Endothelial cell of umbilical vein (primary cell): ENCODE data around the gene SYNGAP1. TPM values are rescaled to one million over a fixed set of nuclear protein-coding genes. Genes with fewer than 3 reads are reported as not detected.

ENCODE experiments used
- BruUV-seq: library from RNA; stranded (reverse); fragments of 400-500 nt; replicated peaks from 2 replicates; lab custom pipeline; 2021; lab: Mats Ljungman, UMichigan
- CTCF ChIA-PET: fragments of 300-600, 350-600 bp; sonication (Branson Sonifier 250); formaldehyde crosslinking; loops from one replicate; lab custom pipeline; 2021; ENCODE audit warnings: antibody characterized with exemption, inconsistent platforms; lab: Charles Lee
- POLR2A ChIA-PET: fragments of 300-600, 350-600 bp; sonication (Branson Sonifier 250); formaldehyde crosslinking; loops from one replicate; lab custom pipeline; 2021; ENCODE audit warnings: antibody characterized with exemption, inconsistent platforms; lab: Charles Lee
- DNase-seq: peaks from one replicate; pipeline ENCODE4 v3.0.0-alpha.2; 2011; ENCODE audit warnings: low read depth, low spot score
- FAIRE-seq: peaks from 2 replicates; lab custom pipeline; 2011; peaks lifted over from hg19 to GRCh38; lab: Jason Lieb, UNC
- H2AFZ ChIP-seq: 2 replicates; pipeline ENCODE4 v1.6.0; 2012; ENCODE audit warnings: low read depth, low read length, control low read depth, inconsistent platforms
- H3K27ac ChIP-seq: 2 replicates; pipeline ENCODE4 v1.5.1; 2011; ENCODE audit warnings: low read depth, mild to moderate bottlenecking, control low read depth, low read length, moderate library complexity; ENCODE audit not compliant: insufficient read depth
- H3K27me3 ChIP-seq, 2 experiments: 2 replicates each; pipeline versions ENCODE4 v1.6.0 to v1.6.1; 2011; ENCODE audit warnings: low read length in 2 of 2, mixed read lengths in 1 of 2; ENCODE audit not compliant: control insufficient read depth in 2 of 2, insufficient read depth in 2 of 2
- H3K36me3 ChIP-seq, 2 experiments: 2 replicates in 1 of 2; 3 replicates in 1 of 2; pipeline ENCODE4 v1.5.1; 2011; ENCODE audit warnings: low read length in 2 of 2, mild to moderate bottlenecking in 1 of 2, moderate library complexity in 1 of 2; ENCODE audit not compliant: control insufficient read depth in 2 of 2, insufficient read depth in 2 of 2; ENCODE audit errors: extremely low read depth in 1 of 2
- H3K4me1 ChIP-seq: 3 replicates; pipeline ENCODE4 v1.5.1; 2011; ENCODE audit warnings: mild to moderate bottlenecking, low read length; ENCODE audit not compliant: control insufficient read depth, insufficient read depth; ENCODE audit errors: extremely low read depth
- H3K4me2 ChIP-seq: 2 replicates; pipeline ENCODE4 v1.6.1; 2011; ENCODE audit warnings: low read length, control low read depth, mixed read lengths; ENCODE audit not compliant: insufficient read depth
- H3K4me3 ChIP-seq, 3 experiments: fragments of 200-600 bp in 1 of 3; sonication (generic), shearing (Covaris generic) in 1 of 3; replicated peaks in 1 of 3; 2 replicates each; pipeline ENCODE4 v1.5.1; 2011 to 2016; ENCODE audit warnings: control low read depth in 3 of 3, low read length in 3 of 3, mild to moderate bottlenecking in 2 of 3, inconsistent platforms in 1 of 3, low read depth in 1 of 3, moderate library complexity in 1 of 3; ENCODE audit not compliant: insufficient read depth in 1 of 3
- H3K79me2 ChIP-seq: 2 replicates; pipeline ENCODE4 v1.6.0; 2012; ENCODE audit warnings: low read length, inconsistent platforms; ENCODE audit not compliant: control insufficient read depth, insufficient read depth
- H3K9ac ChIP-seq: replicated peaks from 2 replicates; pipeline ENCODE3; 2011; ENCODE audit warnings: low read length, control low read depth; ENCODE audit not compliant: insufficient read depth; ENCODE audit errors: extremely low read depth
- H3K9me1 ChIP-seq: replicated peaks from 3 replicates; pipeline ENCODE4 v1.6.0; 2011; ENCODE audit warnings: mild to moderate bottlenecking, low read length; ENCODE audit not compliant: control insufficient read depth, insufficient read depth; ENCODE audit errors: extremely low read depth
- H3K9me3 ChIP-seq: replicated peaks from 2 replicates; pipeline ENCODE4 v1.5.1; 2012; ENCODE audit warnings: low read length, inconsistent platforms; ENCODE audit not compliant: control insufficient read depth, insufficient read depth
- H4K20me1 ChIP-seq: replicated peaks from 2 replicates; pipeline ENCODE3; 2011; ENCODE audit warnings: mild to moderate bottlenecking, low read length; ENCODE audit not compliant: control insufficient read depth, insufficient read depth; ENCODE audit errors: extremely low read depth
- CTCF ChIP-seq, 2 donors: IDR thresholded peaks; 1 replicate in 1 of 2; 2 replicates in 1 of 2; pipeline ENCODE4 v1.5.1; 2011; ENCODE audit warnings: low read length in 2 of 2, mild to moderate bottlenecking in 2 of 2, moderate library complexity in 2 of 2, control low read depth in 1 of 2, inconsistent platforms in 1 of 2, low read depth in 1 of 2; ENCODE audit not compliant: insufficient read depth in 1 of 2; ENCODE audit errors: extremely low read depth in 1 of 2
- EZH2 ChIP-seq: IDR thresholded peaks from 2 replicates; pipeline ENCODE4 v1.6.1; 2012; ENCODE audit warnings: borderline replicate concordance, low read depth, mild to moderate bottlenecking, moderate library complexity, low read length, inconsistent platforms; ENCODE audit not compliant: severe bottlenecking
- FOS ChIP-seq: IDR thresholded peaks from 2 replicates; pipeline ENCODE4 v1.6.1; 2011; ENCODE audit warnings: mild to moderate bottlenecking, low read length, moderate library complexity, borderline replicate concordance; ENCODE audit not compliant: insufficient read depth
- MAX ChIP-seq: IDR thresholded peaks from 2 replicates; pipeline ENCODE4 v1.6.1; 2011; ENCODE audit not compliant: insufficient read depth, insufficient read length
- MYC ChIP-seq: IDR thresholded peaks from one replicate; pipeline ENCODE4 v1.6.1; 2011; ENCODE audit warnings: mild to moderate bottlenecking, low read depth, low read length
- dilution Hi-C: fragments of 300-500 bp; cut with MboI; formaldehyde crosslinking; loops from one replicate; pipeline ENCODE4 v1.15.0; 2019; ENCODE audit warnings: low sequenced_read_pairs; ENCODE audit not compliant: extremely low pct_ligation_motif_present
- intact Hi-C: fragments of 100-400 bp; cut with micrococcal nuclease; formaldehyde crosslinking; loops from one replicate; pipeline ENCODE4 v1.10.0; 2022
- polyA plus RNA-seq, 4 experiments: library from polyadenylated mRNA; depleted of rRNA in 3 of 4; stranded (reverse) in 3 of 4; unstranded in 1 of 4; fragments of >200 nt; gene quantifications; 2 replicates each; pipeline versions ENCODE4 v1.2.1 to v1.2.3, GENCODE V29; 2011 to 2012; ENCODE audit warnings: missing spikeins in 1 of 4
- total RNA-seq: library from RNA; stranded (reverse); gene quantifications from 2 replicates; pipeline ENCODE4 v1.2.3, GENCODE V29; 2021

The SYNGAP1 gene
- total and polyA plus RNA-seq, 2 donors (not counting 3 experiments of a cell fraction or from before 2014, with no cell fraction given), result 7.3 to 15.1 TPM

GRCh38 chr6:33413241-33414120 lies 6.4 kb upstream of the SYNGAP1 start:
- no peak overlapping the region for H3K27ac ChIP-seq
- DNase-seq, result no peak
- H3K4me2 ChIP-seq, result no peak overlapping the region
- no peaks in the 10 kb centered on the region for H3K9me3 ChIP-seq
- intact Hi-C loops (loop anchor here (10.0 kb wide), 1 partner anchor 439 kb away; no protein-coding TSS in a partner anchor), dilution Hi-C loops (no loop called here)
- H3K9me1 ChIP-seq, result no peaks in the 10 kb centered on the region
- ChIA-PET POLR2A (no interaction called here), CTCF (interaction anchor here (4.7 kb wide), 1 partner anchor 12 kb away, joined by 14 read pairs; no protein-coding TSS in a partner anchor)
- no peak for FAIRE-seq
- no peak overlapping the region for H2AFZ ChIP-seq
- no peaks in the 10 kb centered on the region for H4K20me1 ChIP-seq
- H3K36me3 ChIP-seq, result peaks cover 0 to 22% of the 10 kb centered on the region in 2 experiments
- peaks cover 26% of the 10 kb centered on the region for H3K4me1 ChIP-seq
- no peaks in the 10 kb centered on the region for H3K27me3 ChIP-seq
- TF ChIP-seq EZH2 (no peak), MYC (no peak), MAX (no peak)
- no peak overlapping the region for H3K9ac ChIP-seq
- H3K79me2 ChIP-seq, result peaks cover 12% of the 10 kb centered on the region
- BruUV-seq, result no TSS peak
- H3K4me3 ChIP-seq, result no peak overlapping the region

GRCh38 chr6:33414592-33415271 lies 5.1 kb upstream of the SYNGAP1 start:
- Histone ChIP-seq H3K27ac (no peak overlapping the region), H3K4me1 (peaks cover 29% of the 10 kb centered on the region), H3K9me3 (no peaks in the 10 kb centered on the region), H3K36me3 (peaks cover 0 to 22% of the 10 kb centered on the region in 2 experiments), H3K79me2 (peaks cover 12% of the 10 kb centered on the region), H3K4me3 (no peak overlapping the region), H3K4me2 (no peak overlapping the region), H3K9me1 (no peaks in the 10 kb centered on the region), H3K9ac (no peak overlapping the region), H4K20me1 (no peaks in the 10 kb centered on the region), H2AFZ (no peak overlapping the region), H3K27me3 (no peaks in the 10 kb centered on the region)
- BruUV-seq, result no TSS peak
- no peak for TF ChIP-seq FOS
- peak; percentile 20 to 46 for TF ChIP-seq CTCF (IDR thresholded peaks at IDR 0.05; ENCODE audit: extremely low read depth in 1 of 2, insufficient read depth in 1 of 2, low read depth in 1 of 2, low read length in 2 of 2)
- CTCF ChIA-PET, result interaction anchor here (4.7 kb wide), 1 partner anchor 11 kb away, joined by 14 read pairs; no protein-coding TSS in a partner anchor
- FAIRE-seq (no peak), DNase-seq (no peak)
- intact Hi-C loops (loop anchor here (10.0 kb wide), 1 partner anchor 440 kb away; no protein-coding TSS in a partner anchor), dilution Hi-C loops (no loop called here)
- POLR2A ChIA-PET, result no interaction called here
